SK-N-MC (cell line): Measurements from ENCODE around the gene XAF1.

Experiments
- EZH2 ChIP-seq: fragments of 200-600 bp; sonication (generic); IDR thresholded peaks from one replicate; pipeline ENCODE4 v1.6.1; 2017; ENCODE audit warnings: antibody characterized with exemption
- FOXP2 ChIP-seq: optimal IDR thresholded peaks from 2 replicates; pipeline ENCODE3; 2011; ENCODE audit warnings: mild to moderate bottlenecking, moderate library complexity; ENCODE audit not compliant: insufficient read depth; ENCODE audit errors: extremely low read length, control extremely low read depth
- POLR2AphosphoS5 ChIP-seq: IDR thresholded peaks from 2 replicates; pipeline ENCODE4 v1.6.1; 2012; ENCODE audit warnings: mild to moderate bottlenecking, low read depth, low read length, borderline replicate concordance

DNA sequence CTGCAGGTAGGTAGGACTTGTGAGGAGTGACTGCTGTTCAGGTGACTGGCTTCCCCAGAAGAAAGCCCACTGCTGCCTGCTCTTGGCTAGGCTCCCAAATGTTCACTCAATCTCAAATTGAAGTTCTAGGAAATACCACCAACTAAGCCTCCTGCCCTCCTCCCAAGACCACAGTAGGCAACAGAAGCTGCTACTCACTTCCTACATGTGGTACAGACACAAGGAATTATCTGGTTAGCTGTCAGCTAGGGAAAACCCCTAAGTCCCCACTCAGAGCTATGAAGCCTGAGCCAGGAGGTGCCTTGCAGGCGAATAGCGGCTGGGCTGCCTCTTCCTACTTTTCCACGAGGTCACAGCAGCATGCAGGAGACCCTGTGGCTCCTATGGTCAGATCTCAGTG is 25.0 kb downstream of the XAF1 start:
- no peak for TF ChIP-seq POLR2AphosphoS5
- no peak for TF ChIP-seq EZH2
- TF ChIP-seq FOXP2, result no peak
